ENCODE data around the gene RAB34.

RAB34 gene

DNA sequence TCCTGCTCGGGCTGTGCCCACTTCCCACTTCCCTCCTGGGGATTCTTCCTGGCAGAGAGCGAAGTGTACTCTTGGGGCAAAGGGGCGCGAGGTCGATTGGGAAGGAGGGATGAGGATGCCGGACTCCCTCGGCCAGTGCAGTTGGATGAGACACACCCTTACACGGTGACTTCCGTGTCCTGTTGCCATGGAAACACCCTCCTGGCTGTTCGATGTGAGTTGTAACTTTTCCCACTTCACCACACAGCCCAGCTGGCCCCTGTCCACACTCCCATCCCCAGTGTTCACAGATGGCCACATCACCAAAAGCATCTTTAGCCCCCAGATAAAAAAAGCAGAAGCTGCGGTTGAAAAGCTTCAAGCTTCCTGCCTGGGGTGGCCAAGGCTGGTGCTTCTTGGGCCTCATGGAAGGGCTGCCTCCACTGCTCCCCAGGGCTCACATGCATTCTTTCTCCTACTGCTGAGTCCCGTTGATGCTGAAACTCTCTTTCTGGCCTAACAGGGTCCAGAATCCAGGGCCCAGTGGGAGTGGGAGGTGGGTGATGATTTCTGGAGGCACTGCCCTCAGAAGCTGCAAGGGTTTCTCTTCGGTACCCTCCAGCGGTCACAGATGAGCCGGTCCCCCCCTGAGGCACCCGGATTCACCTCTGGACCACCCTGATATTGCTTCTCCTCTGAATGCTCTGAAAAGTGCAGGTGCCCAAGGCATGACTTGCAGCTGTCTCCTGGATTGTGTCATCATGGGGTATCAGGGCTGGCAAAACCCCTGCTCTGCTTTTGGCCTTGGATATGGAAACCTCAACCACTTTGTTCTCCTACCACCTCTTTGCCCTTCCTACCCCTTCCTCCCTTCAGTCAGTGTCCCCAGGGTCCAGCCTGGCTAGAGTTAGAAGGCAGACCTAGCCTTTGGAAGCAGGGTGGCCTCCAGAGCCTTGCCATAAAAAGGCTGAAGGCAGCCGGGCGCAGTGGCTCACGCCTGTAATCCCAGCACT, 24.0 kb upstream of the RAB34 start:
- H3K27me3 ChIP-seq (ENCODE audit: insufficient read depth, poor library complexity, severe bottlenecking) = no peaks in the 10 kb centered on the region
- ATAC-seq (ENCODE audit: low read depth) (no peak), DNase-seq (ENCODE audit: low spot score) (no peak)
- H3K36me3 ChIP-seq (ENCODE audit: low read depth) = peaks cover 21% of the 10 kb centered on the region
- H3K4me3 ChIP-seq (ENCODE audit: severe bottlenecking) = no peak overlapping the region
- H3K9me3 ChIP-seq (ENCODE audit: severe bottlenecking) = no peaks in the 10 kb centered on the region
- TF ChIP-seq, protein P1, sequence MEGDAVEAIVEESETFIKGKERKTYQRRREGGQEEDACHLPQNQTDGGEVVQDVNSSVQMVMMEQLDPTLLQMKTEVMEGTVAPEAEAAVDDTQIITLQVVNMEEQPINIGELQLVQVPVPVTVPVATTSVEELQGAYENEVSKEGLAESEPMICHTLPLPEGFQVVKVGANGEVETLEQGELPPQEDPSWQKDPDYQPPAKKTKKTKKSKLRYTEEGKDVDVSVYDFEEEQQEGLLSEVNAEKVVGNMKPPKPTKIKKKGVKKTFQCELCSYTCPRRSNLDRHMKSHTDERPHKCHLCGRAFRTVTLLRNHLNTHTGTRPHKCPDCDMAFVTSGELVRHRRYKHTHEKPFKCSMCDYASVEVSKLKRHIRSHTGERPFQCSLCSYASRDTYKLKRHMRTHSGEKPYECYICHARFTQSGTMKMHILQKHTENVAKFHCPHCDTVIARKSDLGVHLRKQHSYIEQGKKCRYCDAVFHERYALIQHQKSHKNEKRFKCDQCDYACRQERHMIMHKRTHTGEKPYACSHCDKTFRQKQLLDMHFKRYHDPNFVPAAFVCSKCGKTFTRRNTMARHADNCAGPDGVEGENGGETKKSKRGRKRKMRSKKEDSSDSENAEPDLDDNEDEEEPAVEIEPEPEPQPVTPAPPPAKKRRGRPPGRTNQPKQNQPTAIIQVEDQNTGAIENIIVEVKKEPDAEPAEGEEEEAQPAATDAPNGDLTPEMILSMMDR (IDR thresholded peaks at IDR 0.05; ENCODE audit: poor library complexity, severe bottlenecking) = no peak
- H3K4me1 ChIP-seq (ENCODE audit: insufficient read depth, poor library complexity, severe bottlenecking) = peaks cover 10% of the 10 kb centered on the region
- peak overlapping the region; percentile 95 for H3K27ac ChIP-seq (ENCODE audit: poor library complexity, severe bottlenecking)

- DNase-seq (ENCODE audit: low spot score) (no peak), ATAC-seq (ENCODE audit: low read depth) (no peak)
- TF ChIP-seq, protein P1 (IDR thresholded peaks at IDR 0.05; ENCODE audit: poor library complexity, severe bottlenecking) = no peak
- Histone ChIP-seq H3K4me3 (ENCODE audit: severe bottlenecking) (no peak overlapping the region), H3K9me3 (ENCODE audit: severe bottlenecking) (no peaks in the 10 kb centered on the region), H3K27ac (ENCODE audit: poor library complexity, severe bottlenecking) (no peak overlapping the region), H3K36me3 (ENCODE audit: low read depth) (peaks cover 11% of the 10 kb centered on the region), H3K4me1 (ENCODE audit: insufficient read depth, poor library complexity, severe bottlenecking) (peaks cover 4% of the 10 kb centered on the region), H3K27me3 (ENCODE audit: insufficient read depth, poor library complexity, severe bottlenecking) (no peaks in the 10 kb centered on the region)
Observed at GRCh38 chr17:28740406-28741357, 23.0 kb upstream of the RAB34 start.

GRCh38 chr17:28738680-28739384, 21.2 kb upstream of the RAB34 start:
- no peak for ATAC-seq (ENCODE audit: low read depth)

GRCh38 chr17:28737770-28738679, 20.4 kb upstream of the RAB34 start:
- Histone ChIP-seq H3K27me3 (ENCODE audit: insufficient read depth, poor library complexity, severe bottlenecking) (no peaks in the 10 kb centered on the region), H3K36me3 (ENCODE audit: low read depth) (no peaks in the 10 kb centered on the region), H3K4me3 (ENCODE audit: severe bottlenecking) (no peak overlapping the region), H3K9me3 (ENCODE audit: severe bottlenecking) (no peaks in the 10 kb centered on the region), H3K4me1 (ENCODE audit: insufficient read depth, poor library complexity, severe bottlenecking) (peaks cover 4% of the 10 kb centered on the region), H3K27ac (ENCODE audit: poor library complexity, severe bottlenecking) (no peak overlapping the region)
- no peak for ATAC-seq (ENCODE audit: low read depth)
- TF ChIP-seq, protein P1 (IDR thresholded peaks at IDR 0.05; ENCODE audit: poor library complexity, severe bottlenecking) = no peak
- no peak for DNase-seq (ENCODE audit: low spot score)

More at GRCh38 chr17:28738680-28739384, 21.2 kb upstream of the RAB34 start:
- no peak for DNase-seq (ENCODE audit: low spot score)
- Histone ChIP-seq H3K9me3 (ENCODE audit: severe bottlenecking) (no peaks in the 10 kb centered on the region), H3K4me1 (ENCODE audit: insufficient read depth, poor library complexity, severe bottlenecking) (peaks cover 4% of the 10 kb centered on the region), H3K27me3 (ENCODE audit: insufficient read depth, poor library complexity, severe bottlenecking) (no peaks in the 10 kb centered on the region), H3K4me3 (ENCODE audit: severe bottlenecking) (no peak overlapping the region), H3K36me3 (ENCODE audit: low read depth) (no peaks in the 10 kb centered on the region), H3K27ac (ENCODE audit: poor library complexity, severe bottlenecking) (no peak overlapping the region)
- TF ChIP-seq, protein P1 (IDR thresholded peaks at IDR 0.05; ENCODE audit: poor library complexity, severe bottlenecking) = no peak
